ENCODE data around the gene TNRC6B. TPM values are rescaled to one million over a fixed set of nuclear protein-coding genes. Genes with fewer than 3 reads are reported as not detected.

The TNRC6B gene
- total and polyA plus RNA-seq, 2 of the 13 experiments (the other 11 are each of a cell fraction or from before 2014, with no cell fraction given): 8.9 to 13.2 TPM

DNA sequence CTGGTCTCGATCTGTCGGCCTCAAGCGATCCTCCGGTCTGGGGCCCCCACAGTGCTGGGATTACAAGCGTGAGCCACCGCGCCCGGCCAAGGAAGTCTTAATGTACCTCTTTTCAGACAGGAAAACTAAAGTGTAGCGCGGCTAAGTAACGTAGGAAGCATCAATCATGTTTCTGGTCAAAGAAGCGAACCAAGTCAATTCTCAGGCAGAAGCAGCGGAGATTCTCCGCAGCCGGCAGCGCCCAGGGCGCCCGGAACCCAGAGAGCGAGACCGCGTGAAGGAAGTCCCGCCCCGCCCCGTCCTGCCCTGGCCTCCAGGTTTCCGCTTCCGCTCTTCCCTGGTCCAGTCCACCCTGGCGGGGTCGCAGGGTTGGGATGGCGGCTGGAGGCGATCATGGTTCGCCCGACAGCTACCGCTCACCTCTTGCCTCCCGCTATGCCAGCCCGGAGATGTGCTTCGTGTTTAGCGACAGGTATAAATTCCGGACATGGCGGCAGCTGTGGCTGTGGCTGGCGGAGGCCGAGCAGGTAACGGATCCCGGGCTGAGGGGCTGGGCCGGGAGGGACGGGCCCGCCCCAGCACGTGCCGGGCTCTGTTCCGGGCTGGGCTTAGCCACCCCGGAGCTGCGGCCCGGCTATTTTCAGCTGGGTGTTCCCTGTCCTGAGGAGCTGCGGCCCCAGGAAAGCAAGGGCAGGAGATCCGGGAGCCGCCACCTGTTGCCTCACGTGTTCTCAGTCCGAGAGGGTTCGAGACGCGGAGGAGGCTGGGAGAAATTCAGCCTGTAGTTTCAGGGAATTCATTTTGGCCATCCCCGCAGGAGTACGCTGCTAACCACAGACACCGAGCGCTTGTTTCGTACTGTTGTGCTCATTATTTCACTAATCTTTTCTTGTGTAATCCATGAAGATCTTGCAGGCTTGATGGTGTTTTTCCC is 168.7 kb downstream of the TNRC6B start, which contains the start of gene ADSL (continued):
- TF ChIP-seq, protein P1, sequence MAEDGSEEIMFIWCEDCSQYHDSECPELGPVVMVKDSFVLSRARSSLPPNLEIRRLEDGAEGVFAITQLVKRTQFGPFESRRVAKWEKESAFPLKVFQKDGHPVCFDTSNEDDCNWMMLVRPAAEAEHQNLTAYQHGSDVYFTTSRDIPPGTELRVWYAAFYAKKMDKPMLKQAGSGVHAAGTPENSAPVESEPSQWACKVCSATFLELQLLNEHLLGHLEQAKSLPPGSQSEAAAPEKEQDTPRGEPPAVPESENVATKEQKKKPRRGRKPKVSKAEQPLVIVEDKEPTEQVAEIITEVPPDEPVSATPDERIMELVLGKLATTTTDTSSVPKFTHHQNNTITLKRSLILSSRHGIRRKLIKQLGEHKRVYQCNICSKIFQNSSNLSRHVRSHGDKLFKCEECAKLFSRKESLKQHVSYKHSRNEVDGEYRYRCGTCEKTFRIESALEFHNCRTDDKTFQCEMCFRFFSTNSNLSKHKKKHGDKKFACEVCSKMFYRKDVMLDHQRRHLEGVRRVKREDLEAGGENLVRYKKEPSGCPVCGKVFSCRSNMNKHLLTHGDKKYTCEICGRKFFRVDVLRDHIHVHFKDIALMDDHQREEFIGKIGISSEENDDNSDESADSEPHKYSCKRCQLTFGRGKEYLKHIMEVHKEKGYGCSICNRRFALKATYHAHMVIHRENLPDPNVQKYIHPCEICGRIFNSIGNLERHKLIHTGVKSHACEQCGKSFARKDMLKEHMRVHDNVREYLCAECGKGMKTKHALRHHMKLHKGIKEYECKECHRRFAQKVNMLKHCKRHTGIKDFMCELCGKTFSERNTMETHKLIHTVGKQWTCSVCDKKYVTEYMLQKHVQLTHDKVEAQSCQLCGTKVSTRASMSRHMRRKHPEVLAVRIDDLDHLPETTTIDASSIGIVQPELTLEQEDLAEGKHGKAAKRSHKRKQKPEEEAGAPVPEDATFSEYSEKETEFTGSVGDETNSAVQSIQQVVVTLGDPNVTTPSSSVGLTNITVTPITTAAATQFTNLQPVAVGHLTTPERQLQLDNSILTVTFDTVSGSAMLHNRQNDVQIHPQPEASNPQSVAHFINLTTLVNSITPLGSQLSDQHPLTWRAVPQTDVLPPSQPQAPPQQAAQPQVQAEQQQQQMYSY (CRISPR knock-in tag; IDR thresholded peaks at IDR 0.05): peak; percentile 13; the same call in 1 of the 2 replicates
- TF ChIP-seq, protein P2, sequence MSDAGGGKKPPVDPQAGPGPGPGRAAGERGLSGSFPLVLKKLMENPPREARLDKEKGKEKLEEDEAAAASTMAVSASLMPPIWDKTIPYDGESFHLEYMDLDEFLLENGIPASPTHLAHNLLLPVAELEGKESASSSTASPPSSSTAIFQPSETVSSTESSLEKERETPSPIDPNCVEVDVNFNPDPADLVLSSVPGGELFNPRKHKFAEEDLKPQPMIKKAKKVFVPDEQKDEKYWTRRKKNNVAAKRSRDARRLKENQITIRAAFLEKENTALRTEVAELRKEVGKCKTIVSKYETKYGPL (CRISPR knock-in tag; IDR thresholded peaks at IDR 0.05): peak; percentile 64
- peak; percentile 79; the same call in 1 of the 2 replicates for TF ChIP-seq PAWR (CRISPR knock-in tag; IDR thresholded peaks at IDR 0.05; ENCODE audit: borderline replicate concordance)
- TF ChIP-seq, protein P3, sequence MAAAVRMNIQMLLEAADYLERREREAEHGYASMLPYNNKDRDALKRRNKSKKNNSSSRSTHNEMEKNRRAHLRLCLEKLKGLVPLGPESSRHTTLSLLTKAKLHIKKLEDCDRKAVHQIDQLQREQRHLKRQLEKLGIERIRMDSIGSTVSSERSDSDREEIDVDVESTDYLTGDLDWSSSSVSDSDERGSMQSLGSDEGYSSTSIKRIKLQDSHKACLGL (CRISPR knock-in tag; IDR thresholded peaks at IDR 0.05): peak; percentile 92
- TF ChIP-seq ZNF879 (CRISPR knock-in tag; IDR thresholded peaks at IDR 0.05): peak; percentile 82; the same call in 1 of the 2 replicates
- TF ChIP-seq NFKB2 (CRISPR knock-in tag; IDR thresholded peaks at IDR 0.05; ENCODE audit: borderline replicate concordance): peak; percentile 95; the same call in 1 of the 2 replicates
- peak; percentile 63; the same call in 1 of the 2 replicates for TF ChIP-seq RXRB (CRISPR knock-in tag; IDR thresholded peaks at IDR 0.05; ENCODE audit: borderline replicate concordance)
- 0 out of 2 replicates have a peak, but pooled peaks have one; percentile 48 for TF ChIP-seq ZNF180 (CRISPR knock-in tag; IDR thresholded peaks at IDR 0.05; ENCODE audit: borderline replicate concordance, low read depth)
- 0 out of 2 replicates have a peak, but pooled peaks have one; percentile 20 for TF ChIP-seq KLF15 (CRISPR knock-in tag; IDR thresholded peaks at IDR 0.05; ENCODE audit: borderline replicate concordance)
- peak; percentile 98 for TF ChIP-seq RBFOX2 (IDR thresholded peaks at IDR 0.05; ENCODE audit: low read depth, low read length)
- no peak for TF ChIP-seq ZNF296 (CRISPR knock-in tag; conservative IDR thresholded peaks at IDR 0.05)
- no peak for TF ChIP-seq ZNF773 (CRISPR knock-in tag; IDR thresholded peaks at IDR 0.05; ENCODE audit: borderline replicate concordance)
- 0 out of 2 replicates have a peak, but pooled peaks have one; percentile 84 for TF ChIP-seq ZFP82 (CRISPR knock-in tag; IDR thresholded peaks at IDR 0.05; ENCODE audit: borderline replicate concordance)
- TF ChIP-seq POLR2AphosphoS5 (IDR thresholded peaks at IDR 0.05; ENCODE audit: low read depth, low read length): peak; percentile 98
- peak; percentile 62; the same call in 1 of the 2 replicates for TF ChIP-seq MED13 (CRISPR knock-in tag; IDR thresholded peaks at IDR 0.05)
- 0 out of 2 replicates have a peak, but pooled peaks have one; percentile 4 for TF ChIP-seq NFE2 (CRISPR knock-in tag; IDR thresholded peaks at IDR 0.05)
- TF ChIP-seq, protein P4, sequence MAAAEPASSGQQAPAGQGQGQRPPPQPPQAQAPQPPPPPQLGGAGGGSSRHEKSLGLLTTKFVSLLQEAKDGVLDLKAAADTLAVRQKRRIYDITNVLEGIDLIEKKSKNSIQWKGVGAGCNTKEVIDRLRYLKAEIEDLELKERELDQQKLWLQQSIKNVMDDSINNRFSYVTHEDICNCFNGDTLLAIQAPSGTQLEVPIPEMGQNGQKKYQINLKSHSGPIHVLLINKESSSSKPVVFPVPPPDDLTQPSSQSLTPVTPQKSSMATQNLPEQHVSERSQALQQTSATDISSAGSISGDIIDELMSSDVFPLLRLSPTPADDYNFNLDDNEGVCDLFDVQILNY (CRISPR knock-in tag; conservative IDR thresholded peaks at IDR 0.05): peak; percentile 61; the same call in 1 of the 2 replicates
- peak in 1 of 2 experiments; percentile 91; a peak in 2 of 4 replicates for TF ChIP-seq KLF16 (CRISPR knock-in tag; IDR thresholded peaks at IDR 0.05)
- TF ChIP-seq, protein P5, sequence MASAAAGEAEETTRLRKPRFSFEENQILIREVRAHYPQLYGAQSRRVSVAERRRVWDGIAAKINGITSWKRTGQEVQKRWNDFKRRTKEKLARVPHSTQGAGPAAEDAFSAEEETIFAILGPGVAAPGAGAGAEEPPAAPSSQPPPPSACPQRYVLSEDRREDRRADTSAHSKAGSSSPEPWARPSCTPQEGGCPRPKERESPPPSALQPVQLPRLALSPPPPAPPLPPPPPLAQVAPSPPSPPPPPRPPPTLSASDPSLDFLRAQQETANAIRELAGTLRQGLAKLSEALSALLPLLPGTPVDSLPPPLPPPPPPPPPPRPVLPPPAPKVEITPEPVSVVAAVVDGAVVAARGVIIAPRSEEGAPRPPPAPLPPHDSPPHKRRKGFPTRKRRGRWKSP (CRISPR knock-in tag; IDR thresholded peaks at IDR 0.05): peak; percentile 77
- no peak for TF ChIP-seq ZFP36 (IDR thresholded peaks at IDR 0.05; ENCODE audit: borderline replicate concordance, low read depth, low read length, partially characterized antibody)
